ENCODE data around the gene GPLD1.

GRCh38 chr6:24534329-24534728 lies 45.0 kb upstream of the GPLD1 start:
- no peak for TF ChIP-seq GATA2 (IDR thresholded peaks at IDR 0.05; ENCODE audit: low read depth, low read length)
- no peak for TF ChIP-seq GATA3 (IDR thresholded peaks at IDR 0.05; ENCODE audit: low read depth, low read length)
